ENCODE data around the gene FCHO2. TPM values are rescaled to one million over a fixed set of nuclear protein-coding genes. Genes with fewer than 3 reads are reported as not detected.
"Not testable (repeated sequence)": the region's sequence is repeated elsewhere in the genome, so short reads cannot be mapped to it uniquely, and the experiment has no call there.

Gene FCHO2
- total RNA-seq, 2 donors from 2014 or later: 46.6 to 47.5 TPM

DNA sequence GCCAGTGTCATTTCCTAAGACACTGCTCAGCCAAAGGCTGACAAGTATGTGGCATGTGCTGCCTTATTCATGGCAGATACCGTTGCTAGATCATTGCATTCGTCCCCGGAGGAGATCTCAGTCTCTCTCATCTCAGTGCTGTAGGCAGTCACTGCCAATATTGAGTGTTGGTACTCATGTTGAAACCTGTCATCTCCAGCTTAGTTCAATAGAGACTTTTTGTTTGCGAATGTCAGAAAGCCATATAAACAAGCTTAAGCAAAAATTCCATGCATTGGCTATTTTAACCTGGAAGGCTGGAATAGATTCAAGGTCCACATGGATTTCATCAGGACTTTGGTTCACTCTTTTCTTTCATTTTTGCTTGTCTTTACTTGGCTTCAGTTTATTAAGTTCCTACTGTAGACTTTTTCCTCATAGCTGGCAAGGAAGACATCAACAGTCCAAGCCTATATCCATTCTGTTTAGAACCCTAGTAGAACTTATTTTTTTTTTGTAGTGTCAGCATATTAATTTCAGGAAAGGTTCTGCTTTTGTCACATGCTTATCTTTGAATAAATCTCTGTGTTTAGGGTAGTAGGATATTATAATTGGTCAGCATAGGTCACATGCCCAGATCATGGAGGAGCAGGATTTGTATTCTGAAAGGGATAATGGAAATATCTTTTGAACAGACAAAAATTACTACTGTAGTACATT, 66.8 kb downstream of the FCHO2 start:
- no peak for ATAC-seq

DNA sequence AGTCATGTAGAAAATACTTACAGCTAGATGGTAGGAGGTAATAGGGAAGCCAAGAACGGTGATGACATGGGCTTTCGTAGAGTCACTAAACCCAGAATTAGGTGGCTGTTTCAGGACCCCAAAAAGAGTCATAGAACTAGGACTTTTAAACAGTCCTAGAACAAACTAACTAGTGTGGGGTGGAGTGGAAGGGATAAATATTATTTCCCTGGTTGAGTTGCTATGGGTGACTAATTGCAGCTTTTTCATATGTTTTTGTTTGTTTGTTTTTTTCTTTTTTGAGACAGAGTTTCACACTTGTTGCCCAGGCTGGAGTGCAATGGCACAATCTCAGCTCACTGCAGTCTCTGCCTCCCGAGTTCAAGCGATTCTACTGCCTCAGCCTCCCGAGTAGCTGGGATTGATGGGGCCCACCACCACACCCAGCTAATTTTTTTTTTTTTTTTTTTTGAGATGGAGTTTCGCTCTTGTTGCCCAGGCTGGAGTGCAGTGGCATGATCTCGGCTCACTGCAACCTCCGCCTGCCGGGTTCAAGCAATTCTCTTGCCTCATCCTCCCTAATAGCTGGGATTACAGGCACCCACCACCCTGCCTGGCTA, 69.2 kb downstream of the FCHO2 start:
- intact Hi-C loops (cut with DNase I, micrococcal nuclease); ATAC-seq; DNase-seq: not testable (repeated sequence)

More for the DNA sequence above, 66.8 kb downstream of the FCHO2 start:
- DNase-seq: no peak
- intact Hi-C loops (cut with DNase I, micrococcal nuclease): no loop called here

DNA sequence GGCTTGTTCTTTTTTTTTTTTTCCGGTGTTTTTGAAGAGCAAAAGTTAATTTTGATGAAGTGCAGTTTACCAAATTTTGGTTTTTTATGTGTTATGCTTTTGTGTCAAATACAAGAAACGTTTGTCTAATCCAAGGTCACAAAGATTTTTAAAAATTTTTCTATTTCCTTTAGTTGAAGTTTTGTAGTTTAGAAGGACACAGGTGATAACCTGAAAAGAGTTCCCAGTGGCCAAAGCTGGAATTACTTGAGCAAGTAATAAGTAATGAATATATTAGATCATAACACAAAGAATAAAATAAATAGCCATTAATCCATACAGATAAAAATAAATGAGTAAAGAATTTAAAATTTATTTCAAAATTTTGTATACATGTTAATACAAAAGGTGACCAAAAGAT, 71.5 kb downstream of the FCHO2 start:
- intact Hi-C loops (cut with DNase I, micrococcal nuclease): no loop called here
- ATAC-seq: no peak
- DNase-seq: no peak

GRCh38 chr5:73027816-73028215, 72.0 kb downstream of the FCHO2 start:
- ATAC-seq (no peak), DNase-seq (no peak)
- intact Hi-C loops (cut with DNase I, micrococcal nuclease): no loop called here

- ATAC-seq: no peak
- intact Hi-C loops (cut with DNase I, micrococcal nuclease): no loop called here
Observed at GRCh38 chr5:73028991-73029595, 73.3 kb downstream of the FCHO2 start.

GRCh38 chr5:73030531-73030930, 74.7 kb downstream of the FCHO2 start:
- intact Hi-C loops (cut with DNase I, micrococcal nuclease): no loop called here
- ATAC-seq (no peak), DNase-seq (no peak)

More at GRCh38 chr5:73028991-73029595, 73.3 kb downstream of the FCHO2 start:
- no peak for DNase-seq

GRCh38 chr5:73030995-73031394, 75.2 kb downstream of the FCHO2 start:
- DNase-seq (no peak), ATAC-seq (no peak)
- intact Hi-C loops (cut with DNase I, micrococcal nuclease): no loop called here

DNA sequence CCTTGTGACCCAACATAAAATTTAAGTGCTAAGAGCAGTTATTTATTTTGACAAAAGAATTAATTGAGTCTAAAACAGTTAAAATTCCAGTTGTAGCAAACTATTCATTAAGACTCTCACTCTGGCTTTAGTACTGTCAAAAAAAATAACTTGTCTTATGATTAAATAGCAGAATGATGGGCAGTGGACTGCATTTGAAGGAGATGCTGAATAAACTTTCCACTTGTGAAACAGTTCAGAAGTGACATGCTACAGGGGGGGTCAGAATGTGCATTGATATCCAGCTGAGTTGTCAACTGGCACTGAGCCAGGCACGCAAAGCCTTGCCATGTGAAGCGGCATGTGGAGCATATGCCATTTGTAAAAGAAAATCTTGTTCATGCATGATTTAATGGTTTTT, 76.0 kb downstream of the FCHO2 start:
- intact Hi-C loops (cut with DNase I, micrococcal nuclease): no loop called here
- DNase-seq (no peak), ATAC-seq (no peak)

- ATAC-seq: no peak
- intact Hi-C loops (cut with DNase I, micrococcal nuclease): no loop called here
- DNase-seq: no peak
Observed at GRCh38 chr5:73032635-73033034, 76.8 kb downstream of the FCHO2 start.

- no peak for DNase-seq
- intact Hi-C loops (cut with DNase I, micrococcal nuclease): no loop called here
- no peak for ATAC-seq
Observed at GRCh38 chr5:73037545-73037944, 81.7 kb downstream of the FCHO2 start.

GRCh38 chr5:73039082-73039481, 83.2 kb downstream of the FCHO2 start:
- intact Hi-C loops (cut with DNase I, micrococcal nuclease): no loop called here
- ATAC-seq (peak; percentile 39), DNase-seq (no peak)

DNA sequence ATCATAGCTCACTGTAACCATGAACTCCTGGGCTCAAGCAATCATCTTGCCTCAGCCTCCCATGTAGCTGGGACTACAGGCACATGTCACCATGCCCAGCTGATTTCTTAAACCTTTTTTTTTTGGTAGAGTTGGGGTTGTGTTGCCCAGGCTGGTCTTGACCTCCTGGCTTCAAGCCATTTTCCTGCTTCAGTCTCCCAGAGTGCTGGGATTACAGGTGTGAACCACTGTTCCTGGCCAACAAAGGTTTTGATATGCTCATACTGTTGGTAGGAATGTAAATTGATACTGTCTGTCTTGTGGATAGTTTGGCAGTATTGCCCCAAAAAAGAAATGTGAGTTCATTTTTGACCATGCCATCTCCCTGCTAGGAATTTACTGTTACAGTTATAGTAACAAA, 87.2 kb downstream of the FCHO2 start:
- DNase-seq: no peak
- no peak for ATAC-seq
- intact Hi-C loops (cut with DNase I, micrococcal nuclease): no loop called here

- intact Hi-C loops (cut with DNase I, micrococcal nuclease): no loop called here
- no peak for DNase-seq
- no peak for ATAC-seq
Observed at GRCh38 chr5:73044546-73044945, 88.7 kb downstream of the FCHO2 start.

DNA sequence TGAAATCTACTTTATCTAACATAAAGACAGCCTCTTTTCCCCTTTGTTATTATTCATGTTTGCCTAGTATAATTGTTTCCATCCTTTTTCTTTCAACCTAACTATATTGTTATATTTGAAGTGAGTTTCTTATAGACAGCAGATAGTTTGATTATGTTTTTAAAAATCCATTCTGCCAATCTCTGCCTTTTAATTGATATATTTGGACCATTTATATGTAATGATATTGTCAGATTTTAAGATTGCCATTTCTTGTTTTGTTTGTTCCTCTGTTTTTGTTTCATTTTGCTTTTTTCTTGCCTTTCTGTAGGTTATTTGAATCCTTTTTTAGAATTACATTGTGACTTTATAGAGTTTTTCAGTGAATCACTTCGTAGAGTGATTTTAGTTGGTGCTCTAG, 89.8 kb downstream of the FCHO2 start:
- ATAC-seq (no peak), DNase-seq (no peak)
- intact Hi-C loops (cut with DNase I, micrococcal nuclease): no loop called here

- intact Hi-C loops (cut with DNase I, micrococcal nuclease): no loop called here
- ATAC-seq (no peak), DNase-seq (no peak)
Observed at GRCh38 chr5:73061593-73061992, 105.8 kb downstream of the FCHO2 start.

GRCh38 chr5:73066466-73066865, 110.6 kb downstream of the FCHO2 start:
- intact Hi-C loops (cut with DNase I, micrococcal nuclease): no loop called here
- ATAC-seq: no peak
- no peak for DNase-seq

GRCh38 chr5:73067213-73067612, 111.4 kb downstream of the FCHO2 start:
- intact Hi-C loops (cut with DNase I, micrococcal nuclease): no loop called here
- DNase-seq: no peak
- ATAC-seq: no peak

- DNase-seq (no peak), ATAC-seq (no peak)
- intact Hi-C loops (cut with DNase I, micrococcal nuclease): no loop called here
Observed at GRCh38 chr5:73081093-73081492, 125.3 kb downstream of the FCHO2 start.

GRCh38 chr5:73088026-73088425, 132.2 kb downstream of the FCHO2 start:
- DNase-seq: no peak
- ATAC-seq: no peak
- intact Hi-C loops (cut with DNase I, micrococcal nuclease): no loop called here

GRCh38 chr5:73093943-73094342, 138.1 kb downstream of the FCHO2 start:
- intact Hi-C loops (cut with DNase I, micrococcal nuclease): no loop called here
- DNase-seq (no peak), ATAC-seq (peak; percentile 78)

Measured in left colon (tissue), 2 donors.